ENCODE results near the gene ZFAND2A.

DNA sequence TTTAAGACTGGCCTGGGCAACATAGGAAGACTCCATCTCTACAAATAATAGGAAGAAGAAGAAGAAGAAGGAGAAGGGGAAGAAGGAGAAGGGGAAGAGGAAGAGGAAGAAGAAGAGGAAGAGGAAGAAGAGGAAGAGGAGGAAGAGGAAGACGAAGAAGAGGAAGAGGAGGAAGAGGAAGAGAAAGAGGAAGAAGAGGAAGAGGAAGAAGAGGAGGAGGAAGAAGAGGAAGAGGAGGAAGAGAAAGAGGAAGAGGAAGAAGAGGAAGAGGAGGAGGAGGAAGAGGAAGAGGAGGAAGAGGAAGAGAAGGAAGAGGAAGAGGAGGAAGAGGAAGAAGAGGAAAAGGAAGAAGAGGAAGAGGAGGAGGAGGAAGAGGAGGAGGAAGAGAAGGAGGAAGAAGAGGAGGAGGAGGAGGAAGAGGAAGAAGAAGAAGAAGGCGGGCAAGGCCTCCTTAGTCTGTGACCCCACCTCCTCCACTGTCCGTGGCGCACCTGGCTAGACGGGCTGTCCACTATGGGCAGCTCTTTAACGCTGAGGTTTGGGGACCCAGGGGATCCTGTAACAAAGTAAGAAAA, 28.8 kb upstream of the ZFAND2A start:
- TF ChIP-seq, protein P1, sequence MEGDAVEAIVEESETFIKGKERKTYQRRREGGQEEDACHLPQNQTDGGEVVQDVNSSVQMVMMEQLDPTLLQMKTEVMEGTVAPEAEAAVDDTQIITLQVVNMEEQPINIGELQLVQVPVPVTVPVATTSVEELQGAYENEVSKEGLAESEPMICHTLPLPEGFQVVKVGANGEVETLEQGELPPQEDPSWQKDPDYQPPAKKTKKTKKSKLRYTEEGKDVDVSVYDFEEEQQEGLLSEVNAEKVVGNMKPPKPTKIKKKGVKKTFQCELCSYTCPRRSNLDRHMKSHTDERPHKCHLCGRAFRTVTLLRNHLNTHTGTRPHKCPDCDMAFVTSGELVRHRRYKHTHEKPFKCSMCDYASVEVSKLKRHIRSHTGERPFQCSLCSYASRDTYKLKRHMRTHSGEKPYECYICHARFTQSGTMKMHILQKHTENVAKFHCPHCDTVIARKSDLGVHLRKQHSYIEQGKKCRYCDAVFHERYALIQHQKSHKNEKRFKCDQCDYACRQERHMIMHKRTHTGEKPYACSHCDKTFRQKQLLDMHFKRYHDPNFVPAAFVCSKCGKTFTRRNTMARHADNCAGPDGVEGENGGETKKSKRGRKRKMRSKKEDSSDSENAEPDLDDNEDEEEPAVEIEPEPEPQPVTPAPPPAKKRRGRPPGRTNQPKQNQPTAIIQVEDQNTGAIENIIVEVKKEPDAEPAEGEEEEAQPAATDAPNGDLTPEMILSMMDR (IDR thresholded peaks at IDR 0.05): no peak
- no peak for TF ChIP-seq OVOL2 (CRISPR knock-in tag; IDR thresholded peaks at IDR 0.05; ENCODE audit: borderline replicate concordance)
- TF ChIP-seq, protein P2, sequence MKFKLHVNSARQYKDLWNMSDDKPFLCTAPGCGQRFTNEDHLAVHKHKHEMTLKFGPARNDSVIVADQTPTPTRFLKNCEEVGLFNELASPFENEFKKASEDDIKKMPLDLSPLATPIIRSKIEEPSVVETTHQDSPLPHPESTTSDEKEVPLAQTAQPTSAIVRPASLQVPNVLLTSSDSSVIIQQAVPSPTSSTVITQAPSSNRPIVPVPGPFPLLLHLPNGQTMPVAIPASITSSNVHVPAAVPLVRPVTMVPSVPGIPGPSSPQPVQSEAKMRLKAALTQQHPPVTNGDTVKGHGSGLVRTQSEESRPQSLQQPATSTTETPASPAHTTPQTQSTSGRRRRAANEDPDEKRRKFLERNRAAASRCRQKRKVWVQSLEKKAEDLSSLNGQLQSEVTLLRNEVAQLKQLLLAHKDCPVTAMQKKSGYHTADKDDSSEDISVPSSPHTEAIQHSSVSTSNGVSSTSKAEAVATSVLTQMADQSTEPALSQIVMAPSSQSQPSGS (CRISPR knock-in tag; IDR thresholded peaks at IDR 0.05; ENCODE audit: borderline replicate concordance, low read depth): no peak
- TF ChIP-seq, protein P3, sequence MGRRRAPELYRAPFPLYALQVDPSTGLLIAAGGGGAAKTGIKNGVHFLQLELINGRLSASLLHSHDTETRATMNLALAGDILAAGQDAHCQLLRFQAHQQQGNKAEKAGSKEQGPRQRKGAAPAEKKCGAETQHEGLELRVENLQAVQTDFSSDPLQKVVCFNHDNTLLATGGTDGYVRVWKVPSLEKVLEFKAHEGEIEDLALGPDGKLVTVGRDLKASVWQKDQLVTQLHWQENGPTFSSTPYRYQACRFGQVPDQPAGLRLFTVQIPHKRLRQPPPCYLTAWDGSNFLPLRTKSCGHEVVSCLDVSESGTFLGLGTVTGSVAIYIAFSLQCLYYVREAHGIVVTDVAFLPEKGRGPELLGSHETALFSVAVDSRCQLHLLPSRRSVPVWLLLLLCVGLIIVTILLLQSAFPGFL (CRISPR knock-in tag; IDR thresholded peaks at IDR 0.05; ENCODE audit: borderline replicate concordance): no peak
- no peak for TF ChIP-seq NFATC4 (CRISPR knock-in tag; IDR thresholded peaks at IDR 0.05)
- TF ChIP-seq, protein P4, sequence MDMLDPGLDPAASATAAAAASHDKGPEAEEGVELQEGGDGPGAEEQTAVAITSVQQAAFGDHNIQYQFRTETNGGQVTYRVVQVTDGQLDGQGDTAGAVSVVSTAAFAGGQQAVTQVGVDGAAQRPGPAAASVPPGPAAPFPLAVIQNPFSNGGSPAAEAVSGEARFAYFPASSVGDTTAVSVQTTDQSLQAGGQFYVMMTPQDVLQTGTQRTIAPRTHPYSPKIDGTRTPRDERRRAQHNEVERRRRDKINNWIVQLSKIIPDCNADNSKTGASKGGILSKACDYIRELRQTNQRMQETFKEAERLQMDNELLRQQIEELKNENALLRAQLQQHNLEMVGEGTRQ (CRISPR knock-in tag; IDR thresholded peaks at IDR 0.05): no peak
- TF ChIP-seq ZBTB21 (CRISPR knock-in tag; IDR thresholded peaks at IDR 0.05; ENCODE audit: borderline replicate concordance): no peak
- TF ChIP-seq, protein P5, sequence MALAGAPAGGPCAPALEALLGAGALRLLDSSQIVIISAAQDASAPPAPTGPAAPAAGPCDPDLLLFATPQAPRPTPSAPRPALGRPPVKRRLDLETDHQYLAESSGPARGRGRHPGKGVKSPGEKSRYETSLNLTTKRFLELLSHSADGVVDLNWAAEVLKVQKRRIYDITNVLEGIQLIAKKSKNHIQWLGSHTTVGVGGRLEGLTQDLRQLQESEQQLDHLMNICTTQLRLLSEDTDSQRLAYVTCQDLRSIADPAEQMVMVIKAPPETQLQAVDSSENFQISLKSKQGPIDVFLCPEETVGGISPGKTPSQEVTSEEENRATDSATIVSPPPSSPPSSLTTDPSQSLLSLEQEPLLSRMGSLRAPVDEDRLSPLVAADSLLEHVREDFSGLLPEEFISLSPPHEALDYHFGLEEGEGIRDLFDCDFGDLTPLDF (CRISPR knock-in tag; IDR thresholded peaks at IDR 0.05): no peak
- TF ChIP-seq, protein P6, sequence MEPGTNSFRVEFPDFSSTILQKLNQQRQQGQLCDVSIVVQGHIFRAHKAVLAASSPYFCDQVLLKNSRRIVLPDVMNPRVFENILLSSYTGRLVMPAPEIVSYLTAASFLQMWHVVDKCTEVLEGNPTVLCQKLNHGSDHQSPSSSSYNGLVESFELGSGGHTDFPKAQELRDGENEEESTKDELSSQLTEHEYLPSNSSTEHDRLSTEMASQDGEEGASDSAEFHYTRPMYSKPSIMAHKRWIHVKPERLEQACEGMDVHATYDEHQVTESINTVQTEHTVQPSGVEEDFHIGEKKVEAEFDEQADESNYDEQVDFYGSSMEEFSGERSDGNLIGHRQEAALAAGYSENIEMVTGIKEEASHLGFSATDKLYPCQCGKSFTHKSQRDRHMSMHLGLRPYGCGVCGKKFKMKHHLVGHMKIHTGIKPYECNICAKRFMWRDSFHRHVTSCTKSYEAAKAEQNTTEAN (CRISPR knock-in tag; IDR thresholded peaks at IDR 0.05): no peak
- TF ChIP-seq, protein P7, sequence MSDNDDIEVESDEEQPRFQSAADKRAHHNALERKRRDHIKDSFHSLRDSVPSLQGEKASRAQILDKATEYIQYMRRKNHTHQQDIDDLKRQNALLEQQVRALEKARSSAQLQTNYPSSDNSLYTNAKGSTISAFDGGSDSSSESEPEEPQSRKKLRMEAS (CRISPR knock-in tag; IDR thresholded peaks at IDR 0.05): no peak
- TF ChIP-seq JUN (CRISPR knock-in tag; IDR thresholded peaks at IDR 0.05): no peak

All from WTC11 (cell line).